ENCODE data around the gene MRPL36. TPM values are rescaled to one million over a fixed set of nuclear protein-coding genes. Genes with fewer than 3 reads are reported as not detected.

Gene MRPL36
- 100 to 1,000 TPM in 1 of 4 donors, 10 to 100 TPM in 3; 67.8 to 106 (median 75.3) TPM for total RNA-seq

- in situ Hi-C loops (cut with MboI; ENCODE audit: low sequenced_read_pairs in 4 of 4), result no loop called here
- Histone ChIP-seq H3K9me3 (no peaks in the 10 kb centered on the region), H3K4me1 (peaks cover 18 to 34% of the 10 kb centered on the region in 2 donors), H3K36me3 (peaks cover 0 to 46% of the 10 kb centered on the region in 2 donors), H3K27me3 (no peaks in the 10 kb centered on the region), H3K4me3 (peak within 1 kb of the TSS; percentile 84 to 99 (median 98)), H3K27ac (peak within 1 kb of the TSS; percentile 90 to 98 (median 92))
- intact Hi-C loops (cut with DNase I; ENCODE audit: low total_unique reads), result loop anchor here (2.0 kb wide), 1 partner anchor 455 kb away; the partner anchor contains the start of gene CLPTM1L
- ATAC-seq (peak; percentile 79 to 83), DNase-seq (peak; percentile 88 to 91)
- TF ChIP-seq, protein P1, sequence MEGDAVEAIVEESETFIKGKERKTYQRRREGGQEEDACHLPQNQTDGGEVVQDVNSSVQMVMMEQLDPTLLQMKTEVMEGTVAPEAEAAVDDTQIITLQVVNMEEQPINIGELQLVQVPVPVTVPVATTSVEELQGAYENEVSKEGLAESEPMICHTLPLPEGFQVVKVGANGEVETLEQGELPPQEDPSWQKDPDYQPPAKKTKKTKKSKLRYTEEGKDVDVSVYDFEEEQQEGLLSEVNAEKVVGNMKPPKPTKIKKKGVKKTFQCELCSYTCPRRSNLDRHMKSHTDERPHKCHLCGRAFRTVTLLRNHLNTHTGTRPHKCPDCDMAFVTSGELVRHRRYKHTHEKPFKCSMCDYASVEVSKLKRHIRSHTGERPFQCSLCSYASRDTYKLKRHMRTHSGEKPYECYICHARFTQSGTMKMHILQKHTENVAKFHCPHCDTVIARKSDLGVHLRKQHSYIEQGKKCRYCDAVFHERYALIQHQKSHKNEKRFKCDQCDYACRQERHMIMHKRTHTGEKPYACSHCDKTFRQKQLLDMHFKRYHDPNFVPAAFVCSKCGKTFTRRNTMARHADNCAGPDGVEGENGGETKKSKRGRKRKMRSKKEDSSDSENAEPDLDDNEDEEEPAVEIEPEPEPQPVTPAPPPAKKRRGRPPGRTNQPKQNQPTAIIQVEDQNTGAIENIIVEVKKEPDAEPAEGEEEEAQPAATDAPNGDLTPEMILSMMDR (IDR thresholded peaks at IDR 0.05 in 4 of 5, conservative IDR thresholded peaks at IDR 0.05 in 1 of 5), result no peak
- TF ChIP-seq POLR2A (IDR thresholded peaks at IDR 0.05), result peak; percentile 88 to 89
These were observed at the start of gene MRPL36 for GRCh38 chr5:1799602-1800471. Gene MRPL36 (minus strand): TSS chr5:1799837. CDS start chr5:1798935, 902 bp downstream.

- Histone ChIP-seq H3K9me3 (no peaks in the 10 kb centered on the region), H3K36me3 (no peaks in the 10 kb centered on the region), H3K27ac (no peak overlapping the region), H3K4me1 (no peaks in the 10 kb centered on the region), H3K27me3 (peaks cover 24 to 42% (median 36%) of the 10 kb centered on the region in 3 donors), H3K4me3 (no peak overlapping the region)
- ATAC-seq (no peak), DNase-seq (no peak)
- in situ Hi-C loops (cut with MboI; ENCODE audit: low sequenced_read_pairs in 4 of 4), result no loop called here
- TF ChIP-seq, protein P1 (IDR thresholded peaks at IDR 0.05 in 4 of 5, conservative IDR thresholded peaks at IDR 0.05 in 1 of 5), result no peak
- no peak for TF ChIP-seq POLR2A (IDR thresholded peaks at IDR 0.05)
- intact Hi-C loops (cut with DNase I; ENCODE audit: low total_unique reads), result no loop called here
These were observed 48.0 kb upstream of the MRPL36 start for GRCh38 chr5:1847611-1848010.

DNA sequence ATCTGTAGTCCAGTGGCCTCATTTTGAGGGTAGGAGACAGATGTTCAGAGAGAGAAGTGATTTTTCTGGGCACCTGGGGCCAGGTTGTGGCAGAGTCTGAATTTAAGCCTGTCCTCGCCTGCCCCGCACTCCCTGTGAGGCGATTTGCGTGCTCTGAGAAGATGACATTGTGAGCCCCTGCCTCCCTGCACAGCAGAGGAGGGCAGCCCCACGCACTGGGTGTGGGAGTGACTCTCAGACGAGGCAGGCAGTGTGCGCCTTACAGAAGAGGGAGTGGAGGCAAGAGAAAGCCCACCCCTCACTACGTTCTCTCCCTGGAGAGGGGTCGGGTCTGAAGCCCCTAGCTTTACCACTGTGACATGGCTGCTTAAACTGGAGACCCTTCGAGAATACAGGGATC is 47.4 kb upstream of the MRPL36 start:
- Histone ChIP-seq H3K4me3 (no peak overlapping the region), H3K27ac (no peak overlapping the region), H3K36me3 (no peaks in the 10 kb centered on the region), H3K4me1 (no peaks in the 10 kb centered on the region), H3K9me3 (no peaks in the 10 kb centered on the region), H3K27me3 (peaks cover 28 to 37% (median 33%) of the 10 kb centered on the region in 3 donors)
- DNase-seq (no peak), ATAC-seq (no peak)
- intact Hi-C loops (cut with DNase I; ENCODE audit: low total_unique reads) (no loop called here), in situ Hi-C loops (cut with MboI; ENCODE audit: low sequenced_read_pairs in 4 of 4) (no loop called here)
- no peak for TF ChIP-seq POLR2A (IDR thresholded peaks at IDR 0.05)
- TF ChIP-seq, protein P1 (IDR thresholded peaks at IDR 0.05 in 4 of 5, conservative IDR thresholded peaks at IDR 0.05 in 1 of 5), result no peak

DNA sequence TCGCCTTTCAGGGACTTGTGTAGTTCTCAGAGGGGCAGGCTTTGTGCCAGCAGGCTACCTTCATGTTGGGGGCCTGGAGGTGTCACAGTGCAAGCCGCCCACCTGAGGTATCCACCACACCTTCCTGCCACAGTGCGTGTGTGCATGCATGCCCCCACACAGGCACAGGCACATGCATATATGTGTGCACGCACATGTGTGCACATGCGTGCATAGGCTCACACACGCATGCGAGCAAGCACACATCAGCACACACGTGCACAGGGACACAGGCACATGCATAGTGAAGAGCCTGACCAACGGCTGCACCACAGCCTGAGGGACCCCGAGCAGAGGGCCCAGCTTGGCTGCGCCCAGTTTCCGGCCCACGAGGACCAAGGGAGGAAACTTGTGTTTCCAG is 46.9 kb upstream of the MRPL36 start:
- Histone ChIP-seq H3K9me3 (no peaks in the 10 kb centered on the region), H3K4me1 (no peaks in the 10 kb centered on the region), H3K4me3 (no peak overlapping the region), H3K36me3 (no peaks in the 10 kb centered on the region), H3K27ac (no peak overlapping the region), H3K27me3 (peaks cover 28 to 33% (median 32%) of the 10 kb centered on the region in 3 donors)
- intact Hi-C loops (cut with DNase I; ENCODE audit: low total_unique reads) (no loop called here), in situ Hi-C loops (cut with MboI; ENCODE audit: low sequenced_read_pairs in 4 of 4) (no loop called here)
- TF ChIP-seq, protein P1 (IDR thresholded peaks at IDR 0.05 in 4 of 5, conservative IDR thresholded peaks at IDR 0.05 in 1 of 5), result no peak
- TF ChIP-seq POLR2A (IDR thresholded peaks at IDR 0.05), result no peak
- ATAC-seq, result no peak
- no peak for DNase-seq
